IMR-90 (cell line): ENCODE measurements around the gene CREBBP. TPM values are rescaled to one million over a fixed set of nuclear protein-coding genes. Genes with fewer than 3 reads are reported as not detected.

Source experiments
- ATAC-seq: fragments of 200-7000 bp; cut with Tn5 transposase; 2 replicates; pipeline ENCODE4 v1.9.1; 2020; ENCODE audit warnings: low read depth, mild to moderate bottlenecking, moderate library complexity
- BruUV-seq: library from RNA; stranded (reverse); fragments of 400-500 nt; replicated peaks from 2 replicates; lab custom pipeline; 2021; lab: Mats Ljungman, UMichigan
- CTCF ChIA-PET: fragments of 300-600 bp; formaldehyde crosslinking; extraction: SDS; loops from one replicate; lab custom pipeline; 2021; ENCODE audit warnings: antibody characterized with exemption; lab: Yijun Ruan, JAX
- POLR2A ChIA-PET: fragments of 300-600 bp; sonication (Branson Sonifier 250); formaldehyde crosslinking; loops from one replicate; lab custom pipeline; 2022; ENCODE audit warnings: antibody characterized with exemption; ENCODE audit not compliant: unreplicated experiment; lab: Charles Lee
- DNase-seq: peaks from one replicate; pipeline ENCODE4 v3.0.0; 2013
- H2AFZ ChIP-seq: replicated peaks from 2 replicates; pipeline ENCODE3; 2013; ENCODE audit warnings: low read length, mild to moderate bottlenecking; ENCODE audit not compliant: poor library complexity
- H2AK5ac ChIP-seq: 2 replicates; pipeline ENCODE4 v1.6.1; 2013; ENCODE audit warnings: low read depth, low read length, inconsistent platforms
- H2AK9ac ChIP-seq: replicated peaks from 2 replicates; pipeline ENCODE3; 2013; ENCODE audit warnings: mild to moderate bottlenecking, low read depth, low read length, moderate library complexity; ENCODE audit not compliant: poor library complexity
- H2BK120ac ChIP-seq: 2 replicates; pipeline ENCODE4 v1.6.1; 2013; ENCODE audit warnings: low read depth, low read length, inconsistent platforms
- H2BK15ac ChIP-seq: 3 replicates; pipeline ENCODE4 v1.6.1; 2013; ENCODE audit warnings: low read depth, low read length, inconsistent platforms
- H2BK20ac ChIP-seq: 2 replicates; pipeline ENCODE4 v1.6.1; 2013; ENCODE audit warnings: low read depth, mild to moderate bottlenecking, inconsistent platforms, low read length, moderate library complexity
- H2BK5ac ChIP-seq: 2 replicates; pipeline ENCODE4 v1.6.1; 2013; ENCODE audit warnings: mild to moderate bottlenecking, low read depth, low read length, inconsistent platforms; ENCODE audit not compliant: poor library complexity, severe bottlenecking
- H3K14ac ChIP-seq: replicated peaks from 2 replicates; pipeline ENCODE4 v1.6.1; 2013; ENCODE audit warnings: low read depth, low read length, inconsistent platforms
- H3K18ac ChIP-seq: 2 replicates; pipeline ENCODE4 v1.6.1; 2013; ENCODE audit warnings: low read depth, low read length, control low read depth
- H3K23ac ChIP-seq: 2 replicates; pipeline ENCODE4 v1.6.1; 2013; ENCODE audit warnings: low read depth, low read length, inconsistent platforms
- H3K27ac ChIP-seq: 2 replicates; pipeline ENCODE4 v1.5.1; 2013; ENCODE audit warnings: mild to moderate bottlenecking, control low read depth, low read length; ENCODE audit not compliant: insufficient read depth
- H3K27me3 ChIP-seq: 2 replicates; pipeline ENCODE4 v1.6.1; 2013; ENCODE audit warnings: low read length; ENCODE audit not compliant: control insufficient read depth, insufficient read depth
- H3K36me3 ChIP-seq: 2 replicates; pipeline ENCODE4 v1.6.1; 2013; ENCODE audit warnings: low read length, mixed read lengths; ENCODE audit not compliant: control insufficient read depth, insufficient read depth
- H3K4ac ChIP-seq: 2 replicates; pipeline ENCODE4 v1.6.1; 2013; ENCODE audit warnings: low read depth, low read length, inconsistent platforms
- H3K4me1 ChIP-seq: 2 replicates; pipeline ENCODE4 v1.6.1; 2013; ENCODE audit warnings: low read length, mixed read lengths; ENCODE audit not compliant: control insufficient read depth, insufficient read depth
- H3K4me2 ChIP-seq: 2 replicates; pipeline ENCODE4 v1.6.1; 2013; ENCODE audit warnings: low read depth, mild to moderate bottlenecking, control low read depth, low read length, moderate library complexity
- H3K4me3 ChIP-seq: 2 replicates; pipeline ENCODE4 v1.5.1; 2013; ENCODE audit warnings: low read depth, mild to moderate bottlenecking, control low read depth, low read length, moderate library complexity; ENCODE audit not compliant: insufficient read depth
- H3K56ac ChIP-seq: 2 replicates; pipeline ENCODE4 v1.6.1; 2013; ENCODE audit warnings: low read length, inconsistent platforms; ENCODE audit not compliant: insufficient read depth; ENCODE audit errors: extremely low read depth
- H3K79me1 ChIP-seq, 2 experiments: 2 replicates each; pipeline ENCODE4 v1.6.1; 2013; ENCODE audit warnings: low read length in 2 of 2, inconsistent platforms in 1 of 2, low read depth in 1 of 2
- H3K9ac ChIP-seq: 2 replicates; pipeline ENCODE4 v1.6.1; 2013; ENCODE audit warnings: low read depth, low read length, control low read depth
- H3K9me1 ChIP-seq: 2 replicates; pipeline ENCODE4 v1.6.1; 2013; ENCODE audit warnings: low read length, inconsistent platforms; ENCODE audit not compliant: insufficient read depth
- H3K9me3 ChIP-seq: 2 replicates; pipeline ENCODE4 v1.6.1; 2013; ENCODE audit warnings: low read length; ENCODE audit not compliant: control insufficient read depth, insufficient read depth
- H4K20me1 ChIP-seq: 2 replicates; pipeline ENCODE4 v1.6.1; 2013; ENCODE audit warnings: low read length, inconsistent platforms; ENCODE audit not compliant: insufficient read depth
- H4K5ac ChIP-seq: 2 replicates; pipeline ENCODE4 v1.6.1; 2013; ENCODE audit warnings: mild to moderate bottlenecking, low read depth, low read length, control low read depth
- H4K8ac ChIP-seq, 2 experiments: 2 replicates each; pipeline ENCODE4 v1.6.1; 2013; ENCODE audit warnings: low read depth in 2 of 2, low read length in 2 of 2, control low read depth in 1 of 2, inconsistent platforms in 1 of 2
- H4K91ac ChIP-seq: 2 replicates; pipeline ENCODE4 v1.6.1; 2013; ENCODE audit warnings: low read depth, low read length, inconsistent platforms; ENCODE audit not compliant: insufficient read depth
- BHLHE40 ChIP-seq: fragments of 150-350 bp; IDR thresholded peaks from 2 replicates; pipeline ENCODE4 v1.6.1; 2016; ENCODE audit warnings: mild to moderate bottlenecking, low read depth, low read length
- CEBPB ChIP-seq: IDR thresholded peaks from 2 replicates; pipeline ENCODE4 v1.6.1; 2012; ENCODE audit warnings: low read depth, low read length, improper control_type of control experiment
- CHD1 ChIP-seq: IDR thresholded peaks from 2 replicates; pipeline ENCODE4 v1.6.1; 2012; ENCODE audit warnings: low read depth, low read length, improper control_type of control experiment
- FOS ChIP-seq: fragments of 150-350 bp; IDR thresholded peaks from 2 replicates; pipeline ENCODE4 v1.6.1; 2016; ENCODE audit warnings: low read depth, low read length
- MAFK ChIP-seq: IDR thresholded peaks from 2 replicates; pipeline ENCODE4 v1.6.1; 2012; ENCODE audit warnings: low read depth, low read length, improper control_type of control experiment
- MAZ ChIP-seq: IDR thresholded peaks from 2 replicates; pipeline ENCODE4 v1.6.1; 2012; ENCODE audit warnings: low read depth, mild to moderate bottlenecking, low read length, improper control_type of control experiment, moderate library complexity, borderline replicate concordance
- MXI1 ChIP-seq: IDR thresholded peaks from 2 replicates; pipeline ENCODE4 v1.6.1; 2012; ENCODE audit warnings: low read depth, mild to moderate bottlenecking, low read length, moderate library complexity, borderline replicate concordance
- NFE2L2 ChIP-seq: fragments of 150-350 bp; IDR thresholded peaks from 2 replicates; pipeline ENCODE4 v1.6.1; 2016; ENCODE audit warnings: low read depth, mild to moderate bottlenecking, low read length
- RAD21 ChIP-seq: IDR thresholded peaks from 2 replicates; pipeline ENCODE4 v1.6.1; 2012; ENCODE audit warnings: low read length, improper control_type of control experiment
- RCOR1 ChIP-seq: IDR thresholded peaks from 2 replicates; pipeline ENCODE4 v1.6.1; 2012; ENCODE audit warnings: mild to moderate bottlenecking, low read length, improper control_type of control experiment; ENCODE audit not compliant: insufficient replicate concordance
- RFX5 ChIP-seq: IDR thresholded peaks from 2 replicates; pipeline ENCODE4 v1.8.0; 2012; ENCODE audit warnings: low read depth, mild to moderate bottlenecking, low read length, moderate library complexity
- SMC3 ChIP-seq: fragments of 150-350 bp; IDR thresholded peaks from 2 replicates; pipeline ENCODE4 v1.6.1; 2016; ENCODE audit warnings: low read depth, mild to moderate bottlenecking, antibody characterized with exemption, low read length, moderate library complexity
- dilution Hi-C: fragments of 300-500 bp; cut with HindIII; formaldehyde crosslinking; loops from one replicate; pipeline ENCODE4 v1.14.3; 2018; ENCODE audit warnings: low sequenced_read_pairs; ENCODE audit not compliant: unreplicated experiment
- in situ Hi-C: fragments of 300-500 bp; cut with MboI; formaldehyde crosslinking; loops from 3 replicates; pipeline ENCODE4 v1.14.3; 2019; ENCODE audit warnings: low sequenced_read_pairs, inconsistent platforms, mixed read lengths
- intact Hi-C: fragments of 100-400 bp; cut with micrococcal nuclease; formaldehyde crosslinking; loops from 2 replicates; pipeline ENCODE4 v1.10.0; 2022
- polyA plus RNA-seq, 3 experiments: library from polyadenylated mRNA; depleted of rRNA; stranded (reverse); fragments of >200 nt; gene quantifications; 2 replicates each; pipeline ENCODE4 v1.2.3, GENCODE V29; 2012; ENCODE audit warnings: low replicate concordance in 1 of 3
- total RNA-seq: library from RNA; depleted of rRNA; stranded (reverse); fragments of >200 nt; gene quantifications from 2 replicates; pipeline ENCODE4 v1.2.3, GENCODE V29; 2012
- TF ChIP-seq, protein P1 (sequence below): conservative IDR thresholded peaks from 2 replicates; pipeline ENCODE4 v1.5.1; 2012; ENCODE audit warnings: mild to moderate bottlenecking, low read depth, low read length, improper control_type of control experiment
- TF ChIP-seq, protein P2 (sequence below): fragments of 150-350 bp; IDR thresholded peaks from 2 replicates; pipeline ENCODE4 v1.6.1; 2016; ENCODE audit warnings: low read depth, mild to moderate bottlenecking, low read length, moderate library complexity, borderline replicate concordance
- TF ChIP-seq, protein P3 (sequence below): fragments of 150-350 bp; IDR thresholded peaks from 2 replicates; pipeline ENCODE4 v1.6.1; 2017; ENCODE audit warnings: mild to moderate bottlenecking, antibody characterized with exemption, low read length, low read depth

Gene CREBBP
- total and polyA plus RNA-seq, 2 of the 4 experiments (the other 2 are of a cell fraction), result 7.3 to 12.5 TPM

- TF ChIP-seq, protein P1, sequence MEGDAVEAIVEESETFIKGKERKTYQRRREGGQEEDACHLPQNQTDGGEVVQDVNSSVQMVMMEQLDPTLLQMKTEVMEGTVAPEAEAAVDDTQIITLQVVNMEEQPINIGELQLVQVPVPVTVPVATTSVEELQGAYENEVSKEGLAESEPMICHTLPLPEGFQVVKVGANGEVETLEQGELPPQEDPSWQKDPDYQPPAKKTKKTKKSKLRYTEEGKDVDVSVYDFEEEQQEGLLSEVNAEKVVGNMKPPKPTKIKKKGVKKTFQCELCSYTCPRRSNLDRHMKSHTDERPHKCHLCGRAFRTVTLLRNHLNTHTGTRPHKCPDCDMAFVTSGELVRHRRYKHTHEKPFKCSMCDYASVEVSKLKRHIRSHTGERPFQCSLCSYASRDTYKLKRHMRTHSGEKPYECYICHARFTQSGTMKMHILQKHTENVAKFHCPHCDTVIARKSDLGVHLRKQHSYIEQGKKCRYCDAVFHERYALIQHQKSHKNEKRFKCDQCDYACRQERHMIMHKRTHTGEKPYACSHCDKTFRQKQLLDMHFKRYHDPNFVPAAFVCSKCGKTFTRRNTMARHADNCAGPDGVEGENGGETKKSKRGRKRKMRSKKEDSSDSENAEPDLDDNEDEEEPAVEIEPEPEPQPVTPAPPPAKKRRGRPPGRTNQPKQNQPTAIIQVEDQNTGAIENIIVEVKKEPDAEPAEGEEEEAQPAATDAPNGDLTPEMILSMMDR, result no peak
- TF ChIP-seq RFX5, result no peak
- TF ChIP-seq MAFK, result no peak
Measured at GRCh38 chr16:3846595-3847091, 33.9 kb downstream of the CREBBP start (continued).

GRCh38 chr16:3846087-3846486 lies 34.4 kb downstream of the CREBBP start:
- H3K36me3 ChIP-seq, result peaks cover 15% of the 10 kb centered on the region
- H3K4ac ChIP-seq, result no peak overlapping the region
- no peak overlapping the region for H4K5ac ChIP-seq
- no peak overlapping the region for H3K18ac ChIP-seq
- ChIA-PET POLR2A (no interaction called here), CTCF (no interaction called here)
- H2BK120ac ChIP-seq, result no peak overlapping the region
- no peak overlapping the region for H3K56ac ChIP-seq
- H3K4me2 ChIP-seq, result no peak overlapping the region
- no peak overlapping the region for H4K8ac ChIP-seq
- H4K20me1 ChIP-seq, result peaks cover 92% of the 10 kb centered on the region
- no peak overlapping the region for H2AK9ac ChIP-seq
- no peak overlapping the region for H2BK20ac ChIP-seq
- intact Hi-C loops, result no loop called here
- H3K9me1 ChIP-seq, result peaks cover 25% of the 10 kb centered on the region
- ATAC-seq (no peak), DNase-seq (no peak)
- dilution Hi-C loops, result no loop called here
- peaks cover 35 to 84% of the 10 kb centered on the region in 2 experiments for H3K79me1 ChIP-seq
- no peaks in the 10 kb centered on the region for H3K9me3 ChIP-seq
- in situ Hi-C loops, result no loop called here
- H3K4me1 ChIP-seq, result peaks cover 23% of the 10 kb centered on the region
- no peak overlapping the region for H2AFZ ChIP-seq
- no peak overlapping the region for H3K14ac ChIP-seq
- no peak overlapping the region for H3K23ac ChIP-seq
- no peaks in the 10 kb centered on the region for H3K27me3 ChIP-seq
- H3K27ac ChIP-seq, result no peak overlapping the region
- H2BK15ac ChIP-seq, result no peak overlapping the region
- H3K9ac ChIP-seq, result no peak overlapping the region
- H4K91ac ChIP-seq, result no peak overlapping the region
- no peak overlapping the region for H2BK5ac ChIP-seq
- no TSS peak for BruUV-seq
- no peak overlapping the region for H3K4me3 ChIP-seq
- H2AK5ac ChIP-seq, result no peak overlapping the region
- TF ChIP-seq, protein P2, sequence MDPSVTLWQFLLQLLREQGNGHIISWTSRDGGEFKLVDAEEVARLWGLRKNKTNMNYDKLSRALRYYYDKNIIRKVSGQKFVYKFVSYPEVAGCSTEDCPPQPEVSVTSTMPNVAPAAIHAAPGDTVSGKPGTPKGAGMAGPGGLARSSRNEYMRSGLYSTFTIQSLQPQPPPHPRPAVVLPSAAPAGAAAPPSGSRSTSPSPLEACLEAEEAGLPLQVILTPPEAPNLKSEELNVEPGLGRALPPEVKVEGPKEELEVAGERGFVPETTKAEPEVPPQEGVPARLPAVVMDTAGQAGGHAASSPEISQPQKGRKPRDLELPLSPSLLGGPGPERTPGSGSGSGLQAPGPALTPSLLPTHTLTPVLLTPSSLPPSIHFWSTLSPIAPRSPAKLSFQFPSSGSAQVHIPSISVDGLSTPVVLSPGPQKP, result no peak
- TF ChIP-seq FOS, result no peak
- TF ChIP-seq NFE2L2, result no peak
- TF ChIP-seq SMC3, result no peak
- no peak for TF ChIP-seq MXI1
- TF ChIP-seq MAZ, result no peak
- no peak for TF ChIP-seq BHLHE40
- no peak for TF ChIP-seq RFX5
- no peak for TF ChIP-seq CHD1
- TF ChIP-seq, protein P3, sequence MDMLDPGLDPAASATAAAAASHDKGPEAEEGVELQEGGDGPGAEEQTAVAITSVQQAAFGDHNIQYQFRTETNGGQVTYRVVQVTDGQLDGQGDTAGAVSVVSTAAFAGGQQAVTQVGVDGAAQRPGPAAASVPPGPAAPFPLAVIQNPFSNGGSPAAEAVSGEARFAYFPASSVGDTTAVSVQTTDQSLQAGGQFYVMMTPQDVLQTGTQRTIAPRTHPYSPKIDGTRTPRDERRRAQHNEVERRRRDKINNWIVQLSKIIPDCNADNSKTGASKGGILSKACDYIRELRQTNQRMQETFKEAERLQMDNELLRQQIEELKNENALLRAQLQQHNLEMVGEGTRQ, result no peak
- no peak for TF ChIP-seq RAD21
- no peak for TF ChIP-seq RCOR1
- no peak for TF ChIP-seq CEBPB
